Measurements from ENCODE around the gene SMCO4.
"Not testable (repeated sequence)": the region's sequence is repeated elsewhere in the genome, so short reads cannot be mapped to it uniquely, and the experiment has no call there.

Gene SMCO4

GRCh38 chr11:93464927-93465540 lies 78.2 kb downstream of the SMCO4 start:
- Mint-ChIP-seq H3K27ac (no peak overlapping the region), H3K4me1 (ENCODE audit: low read depth) (no peaks in the 10 kb centered on the region), H3K27me3 (no peaks in the 10 kb centered on the region), H3K9me3 (ENCODE audit: low read depth) (no peaks in the 10 kb centered on the region), H3K36me3 (no peaks in the 10 kb centered on the region), H3K4me3 (no peak overlapping the region)

GRCh38 chr11:93463666-93464065 lies 79.5 kb downstream of the SMCO4 start:
- not testable (repeated sequence) for H3K27ac Mint-ChIP-seq; H3K9me3 Mint-ChIP-seq (ENCODE audit: low read depth); H3K36me3 Mint-ChIP-seq; H3K4me3 Mint-ChIP-seq; H3K4me1 Mint-ChIP-seq (ENCODE audit: low read depth); H3K27me3 Mint-ChIP-seq

- H3K36me3 Mint-ChIP-seq = no peaks in the 10 kb centered on the region
- H3K27ac Mint-ChIP-seq = no peak overlapping the region
- H3K9me3 Mint-ChIP-seq (ENCODE audit: low read depth) = no peaks in the 10 kb centered on the region
- no peak overlapping the region for H3K4me3 Mint-ChIP-seq
- peaks cover 8% of the 10 kb centered on the region for H3K27me3 Mint-ChIP-seq
- H3K4me1 Mint-ChIP-seq (ENCODE audit: low read depth) = no peaks in the 10 kb centered on the region
Measured at GRCh38 chr11:93458286-93458685, 84.9 kb downstream of the SMCO4 start.

- no peak overlapping the region for H3K27ac Mint-ChIP-seq
- no peaks in the 10 kb centered on the region for H3K4me1 Mint-ChIP-seq (ENCODE audit: low read depth)
- H3K4me3 Mint-ChIP-seq = no peak overlapping the region
- no peaks in the 10 kb centered on the region for H3K9me3 Mint-ChIP-seq (ENCODE audit: low read depth)
- peaks cover 3% of the 10 kb centered on the region for H3K27me3 Mint-ChIP-seq
- no peaks in the 10 kb centered on the region for H3K36me3 Mint-ChIP-seq
Measured at GRCh38 chr11:93444617-93445073, 98.5 kb downstream of the SMCO4 start.

GRCh38 chr11:93443232-93443631 lies 100.0 kb downstream of the SMCO4 start:
- not testable (repeated sequence) for H3K4me3 Mint-ChIP-seq; H3K9me3 Mint-ChIP-seq (ENCODE audit: low read depth); H3K36me3 Mint-ChIP-seq; H3K27me3 Mint-ChIP-seq; H3K4me1 Mint-ChIP-seq (ENCODE audit: low read depth); H3K27ac Mint-ChIP-seq

- H3K36me3 Mint-ChIP-seq = no peaks in the 10 kb centered on the region
Measured at GRCh38 chr11:93432247-93432646, 110.9 kb downstream of the SMCO4 start.

More at GRCh38 chr11:93432247-93432646, 110.9 kb downstream of the SMCO4 start:
- Mint-ChIP-seq H3K27ac (no peak overlapping the region), H3K27me3 (peaks cover 2% of the 10 kb centered on the region), H3K4me3 (no peak overlapping the region), H3K4me1 (ENCODE audit: low read depth) (no peaks in the 10 kb centered on the region), H3K9me3 (ENCODE audit: low read depth) (peaks cover 5% of the 10 kb centered on the region)

Data from activated naive CD8-positive, alpha-beta T cell (primary cell).